Measurements from ENCODE around the gene LRRC37A2.
"Not testable (repeated sequence)": the region's sequence is repeated elsewhere in the genome, so short reads cannot be mapped to it uniquely, and the experiment has no call there.

GRCh38 chr17:46505896-46506295 lies 6.4 kb upstream of the LRRC37A2 start:
- TF ChIP-seq REST (IDR thresholded peaks at IDR 0.05; ENCODE audit: insufficient replicate concordance, low read depth); CTCF (IDR thresholded peaks at IDR 0.05; ENCODE audit: insufficient read depth, low read length); GABPA (IDR thresholded peaks at IDR 0.05; ENCODE audit: low read depth); POLR2AphosphoS5 (IDR thresholded peaks at IDR 0.05; ENCODE audit: low read depth); SPI1 (IDR thresholded peaks at IDR 0.05; ENCODE audit: borderline replicate concordance, low read depth): not testable (repeated sequence)

Measured in HL-60 (cell line).